ENCODE data around the gene SCLY. TPM values are rescaled to one million over a fixed set of nuclear protein-coding genes. Genes with fewer than 3 reads are reported as not detected.

The SCLY gene
- total RNA-seq, 1 experiment from 2014 or later: 69.9 TPM

GRCh38 chr2:238123991-238124470 lies 63.2 kb downstream of the SCLY start:
- ChIA-PET CTCF (no interaction called here), POLR2A (ENCODE audit: low non-redundant PET) (no interaction called here)
- intact Hi-C loops (cut with micrococcal nuclease; ENCODE audit: unreplicated experiment): no loop called here
- Histone ChIP-seq H3K27ac (ENCODE audit: low read depth, low read length, poor library complexity, severe bottlenecking) (no peak overlapping the region), H3K36me3 (ENCODE audit: insufficient read depth, low read length, poor library complexity, severe bottlenecking) (no peaks in the 10 kb centered on the region), H3K9me3 (ENCODE audit: low read depth, low read length, poor library complexity, severe bottlenecking) (no peaks in the 10 kb centered on the region), H3K4me1 (ENCODE audit: insufficient read depth, low read length, poor library complexity, severe bottlenecking) (no peaks in the 10 kb centered on the region), H3K27me3 (replicated peaks; ENCODE audit: insufficient read depth, low read depth, low read length, poor library complexity) (no peaks in the 10 kb centered on the region), H3K4me3 (ENCODE audit: low read depth, low read length, poor library complexity, severe bottlenecking) (no peak overlapping the region)
- BruUV-seq (replicated peaks): no TSS peak
- TF ChIP-seq CTCF (conservative IDR thresholded peaks at IDR 0.05; ENCODE audit: low read depth, low read length): no peak
- TF ChIP-seq EZH2 (IDR thresholded peaks at IDR 0.05; ENCODE audit: borderline replicate concordance, low read depth, low read length, poor library complexity, severe bottlenecking): no peak
- DNase-seq (ENCODE audit: low spot score): no peak

GRCh38 chr2:238124488-238125126 lies 63.8 kb downstream of the SCLY start:
- Histone ChIP-seq H3K36me3 (ENCODE audit: insufficient read depth, low read length, poor library complexity, severe bottlenecking) (no peaks in the 10 kb centered on the region), H3K27ac (ENCODE audit: low read depth, low read length, poor library complexity, severe bottlenecking) (no peak overlapping the region), H3K4me1 (ENCODE audit: insufficient read depth, low read length, poor library complexity, severe bottlenecking) (no peaks in the 10 kb centered on the region), H3K27me3 (replicated peaks; ENCODE audit: insufficient read depth, low read depth, low read length, poor library complexity) (no peaks in the 10 kb centered on the region), H3K9me3 (ENCODE audit: low read depth, low read length, poor library complexity, severe bottlenecking) (no peaks in the 10 kb centered on the region), H3K4me3 (ENCODE audit: low read depth, low read length, poor library complexity, severe bottlenecking) (no peak overlapping the region)
- BruUV-seq (replicated peaks): no TSS peak
- TF ChIP-seq CTCF (conservative IDR thresholded peaks at IDR 0.05; ENCODE audit: low read depth, low read length) (no peak), EZH2 (IDR thresholded peaks at IDR 0.05; ENCODE audit: borderline replicate concordance, low read depth, low read length, poor library complexity, severe bottlenecking) (no peak)
- ChIA-PET CTCF (interaction anchor here (0.5 kb wide), 1 partner anchor 139 kb away, joined by 4 read pairs; no protein-coding TSS in a partner anchor), POLR2A (ENCODE audit: low non-redundant PET) (no interaction called here)
- intact Hi-C loops (cut with micrococcal nuclease; ENCODE audit: unreplicated experiment): no loop called here
- DNase-seq (ENCODE audit: low spot score): no peak

DNA sequence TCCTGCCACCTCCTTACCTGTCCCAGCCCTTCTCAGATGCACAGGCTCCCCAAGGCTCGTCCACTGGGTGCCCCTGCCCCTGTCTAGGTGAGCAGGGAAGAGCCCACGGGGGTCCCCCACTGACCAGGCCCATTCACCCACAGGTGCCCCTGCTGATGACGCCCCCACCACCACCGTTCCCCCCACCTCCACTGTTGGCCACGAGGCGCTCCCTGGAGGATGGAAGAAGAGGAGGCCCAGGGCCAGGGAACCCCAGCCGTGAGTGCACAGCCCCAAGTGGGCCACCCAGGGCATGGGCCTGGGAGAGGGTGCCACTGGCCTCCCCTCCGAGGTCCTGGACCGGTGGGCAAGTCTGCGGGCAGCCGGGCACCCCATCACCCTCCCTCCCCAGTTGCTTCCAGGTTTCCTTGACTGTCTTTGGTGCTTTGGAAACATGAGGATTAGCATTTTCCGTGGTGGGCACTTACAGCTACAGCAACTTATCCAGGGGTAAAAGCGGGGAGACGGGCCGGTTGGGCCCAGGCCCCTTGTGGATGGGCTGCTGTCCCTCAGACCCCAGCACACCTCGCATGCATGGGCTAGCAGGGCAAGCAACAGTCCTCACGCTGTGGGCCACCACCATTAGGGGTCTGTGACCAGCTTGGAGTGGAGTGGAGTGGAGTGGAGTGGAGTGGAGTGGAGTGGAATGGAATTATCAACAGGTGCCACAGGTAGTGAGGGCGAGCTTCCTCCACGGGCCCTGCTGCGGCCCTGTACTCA lies 64.5 kb downstream of the SCLY start:
- CTCF ChIA-PET: no interaction called here

More for the DNA sequence above, 64.5 kb downstream of the SCLY start:
- Histone ChIP-seq H3K4me3 (ENCODE audit: low read depth, low read length, poor library complexity, severe bottlenecking) (no peak overlapping the region), H3K4me1 (ENCODE audit: insufficient read depth, low read length, poor library complexity, severe bottlenecking) (no peaks in the 10 kb centered on the region), H3K27ac (ENCODE audit: low read depth, low read length, poor library complexity, severe bottlenecking) (no peak overlapping the region), H3K9me3 (ENCODE audit: low read depth, low read length, poor library complexity, severe bottlenecking) (no peaks in the 10 kb centered on the region), H3K27me3 (replicated peaks; ENCODE audit: insufficient read depth, low read depth, low read length, poor library complexity) (no peaks in the 10 kb centered on the region), H3K36me3 (ENCODE audit: insufficient read depth, low read length, poor library complexity, severe bottlenecking) (no peaks in the 10 kb centered on the region)
- TF ChIP-seq CTCF (conservative IDR thresholded peaks at IDR 0.05; ENCODE audit: low read depth, low read length) (no peak), EZH2 (IDR thresholded peaks at IDR 0.05; ENCODE audit: borderline replicate concordance, low read depth, low read length, poor library complexity, severe bottlenecking) (no peak)
- intact Hi-C loops (cut with micrococcal nuclease; ENCODE audit: unreplicated experiment): no loop called here
- no TSS peak for BruUV-seq (replicated peaks)
- DNase-seq (ENCODE audit: low spot score): no peak
- POLR2A ChIA-PET (ENCODE audit: low non-redundant PET): no interaction called here
